Measurements from ENCODE around the gene RFPL2. TPM values are rescaled to one million over a fixed set of nuclear protein-coding genes. Genes with fewer than 3 reads are reported as not detected.

The RFPL2 gene
- total and polyA plus RNA-seq, 2 of the 13 experiments (the other 11 are each of a cell fraction or from before 2014, with no cell fraction given) = not detected

- H4K20me1 ChIP-seq (ENCODE audit: insufficient read depth, low read length) = no peaks in the 10 kb centered on the region
- ChIA-PET POLR2A (no interaction called here), CTCF (ENCODE audit: low intra/inter-chr PET ratio, low total read pairs) (no interaction called here)
- H2AFZ ChIP-seq (ENCODE audit: low read length) = no peak overlapping the region
- no peaks in the 10 kb centered on the region for H3K36me3 ChIP-seq (replicated peaks in 1 of 2; ENCODE audit: control insufficient read depth in 1 of 2, insufficient read depth in 2 of 2, low read length in 2 of 2)
- TF ChIP-seq FOXM1 (CRISPR knock-in tag; IDR thresholded peaks at IDR 0.05) (no peak), KDM5B (CRISPR knock-in tag; IDR thresholded peaks at IDR 0.05; ENCODE audit: borderline replicate concordance) (no peak), RNF219 (CRISPR knock-in tag; IDR thresholded peaks at IDR 0.05) (no peak), RAD21 (CRISPR knock-in tag; IDR thresholded peaks at IDR 0.05) (no peak), ZNF512B (CRISPR knock-in tag; IDR thresholded peaks at IDR 0.05; ENCODE audit: borderline replicate concordance) (no peak), NFE2 (CRISPR knock-in tag; IDR thresholded peaks at IDR 0.05) (no peak), ZNF180 (CRISPR knock-in tag; IDR thresholded peaks at IDR 0.05; ENCODE audit: borderline replicate concordance, low read depth) (no peak), KAT2B (IDR thresholded peaks at IDR 0.05; ENCODE audit: borderline replicate concordance, low read depth, low read length) (no peak), MYC (CRISPR knock-in tag; IDR thresholded peaks at IDR 0.05; ENCODE audit: borderline replicate concordance) (no peak), TCF7L2 (IDR thresholded peaks at IDR 0.05; ENCODE audit: low read depth, low read length) (no peak), TGIF2 (CRISPR knock-in tag; IDR thresholded peaks at IDR 0.05) (no peak)
- no peak for DNase-seq (ENCODE audit: low spot score)
- peaks cover 16% of the 10 kb centered on the region for H3K4me1 ChIP-seq (ENCODE audit: insufficient read depth, low read length)
- no peak overlapping the region for H3K27ac ChIP-seq (ENCODE audit: extremely low read length, insufficient read depth, low read length)
- FAIRE-seq = no peak
- intact Hi-C loops (cut with micrococcal nuclease; ENCODE audit: unreplicated experiment) = no loop called here
- H3K4me2 ChIP-seq (ENCODE audit: low read depth, low read length) = no peak overlapping the region
- no peaks in the 10 kb centered on the region for H3K79me2 ChIP-seq (ENCODE audit: insufficient read depth, low read length)
- ATAC-seq = no peak
- no peak overlapping the region for H3K4me3 ChIP-seq (replicated peaks in 1 of 3; ENCODE audit: insufficient read depth in 1 of 3, low read depth in 2 of 3, low read length in 3 of 3)
- in situ Hi-C loops (cut with HindIII; ENCODE audit: extremely low pct_ligation_motif_present, low pct_unique_long_range_greater_than_20kb) = no loop called here
- H3K27me3 ChIP-seq (ENCODE audit: control insufficient read depth in 1 of 2, insufficient read depth in 2 of 2, low read length in 2 of 2) = no peaks in the 10 kb centered on the region; a peak in 1 of 5 replicates
- H3K9me3 ChIP-seq (ENCODE audit: low read length) = no peaks in the 10 kb centered on the region
- H3K9ac ChIP-seq (ENCODE audit: insufficient read depth, low read depth, low read length) = no peak overlapping the region
- WGBS (ENCODE audit: low lambda C conversion rate) = no CpG with 5 or more reads among the region's 3 CpGs
- BruUV-seq (replicated peaks) = no TSS peak
Measured at GRCh38 chr22:32208681-32209080, 3.8 kb upstream of the RFPL2 start.

Measured in HepG2 (cell line).